ENCODE measurements around the gene TRIM38.

- TF ChIP-seq ZBTB10 (tag by site-specific recombination; IDR thresholded peaks at IDR 0.05) (no peak), PATZ1 (tag by site-specific recombination; IDR thresholded peaks at IDR 0.05) (no peak), ZNF274 (IDR thresholded peaks at IDR 0.05; ENCODE audit: low read length) (no peak), ZNF274 (tag by site-specific recombination; IDR thresholded peaks at IDR 0.05; ENCODE audit: borderline replicate concordance) (no peak), ZNF692 (tag by site-specific recombination; IDR thresholded peaks at IDR 0.05) (no peak), ZNF354C (tag by site-specific recombination; IDR thresholded peaks at IDR 0.05; ENCODE audit: borderline replicate concordance, low read depth) (no peak), CTCF (tag by site-specific recombination; IDR thresholded peaks at IDR 0.05) (no peak), ZBTB21 (tag by site-specific recombination; IDR thresholded peaks at IDR 0.05) (no peak), ZNF140 (tag by site-specific recombination; IDR thresholded peaks at IDR 0.05) (no peak), ZNF121 (tag by site-specific recombination; IDR thresholded peaks at IDR 0.05) (no peak), ZNF529 (tag by site-specific recombination; IDR thresholded peaks at IDR 0.05; ENCODE audit: insufficient replicate concordance) (no peak), ZNF184 (tag by site-specific recombination; IDR thresholded peaks at IDR 0.05) (no peak)
Measured at GRCh38 chr6:25965058-25965457, 2.5 kb downstream of the TRIM38 start.
